HL-60 (cell line): ENCODE data around the gene WDR33.

ENCODE experiments used
- DNase-seq, 2 experiments: peaks; one replicate each; pipeline ENCODE4 v3.0.0-alpha.2; 2010 to 2020; ENCODE audit warnings: low read depth in 1 of 2, low spot score in 1 of 2
- H3K27ac ChIP-seq: fragments of 250-450 bp; sonication (Bioruptor Pico); replicated peaks from 2 replicates; pipeline ENCODE4 v1.5.1; 2020; ENCODE audit warnings: mild to moderate bottlenecking, moderate library complexity
- H3K27me3 ChIP-seq: fragments of 250-450 bp; sonication (Bioruptor Pico); 2 replicates; pipeline ENCODE4 v1.5.1; 2021; ENCODE audit warnings: mild to moderate bottlenecking, moderate library complexity; ENCODE audit not compliant: insufficient read depth, poor library complexity, severe bottlenecking
- H3K4me3 ChIP-seq: replicated peaks from 2 replicates; pipeline ENCODE4 v1.5.1; 2011; ENCODE audit warnings: mild to moderate bottlenecking, control low read depth, low read length; ENCODE audit not compliant: insufficient read depth
- GABPA ChIP-seq: IDR thresholded peaks from 2 replicates; pipeline ENCODE4 v1.6.1; 2012; ENCODE audit warnings: low read depth
- POLR2AphosphoS5 ChIP-seq: IDR thresholded peaks from 2 replicates; pipeline ENCODE4 v1.6.1; 2012; ENCODE audit warnings: low read depth
- SPI1 ChIP-seq: IDR thresholded peaks from 2 replicates; pipeline ENCODE4 v1.6.1; 2012; ENCODE audit warnings: low read depth, mild to moderate bottlenecking, borderline replicate concordance
- TF ChIP-seq, protein P1 (sequence below): IDR thresholded peaks from one replicate; pipeline ENCODE4 v1.5.1; 2011; ENCODE audit warnings: low read length, control low read depth, inconsistent platforms; ENCODE audit not compliant: insufficient read depth
- TF ChIP-seq, protein P2 (sequence below): IDR thresholded peaks from 2 replicates; pipeline ENCODE4 v1.6.1; 2012; ENCODE audit warnings: low read depth; ENCODE audit not compliant: insufficient replicate concordance

WDR33 gene

DNA sequence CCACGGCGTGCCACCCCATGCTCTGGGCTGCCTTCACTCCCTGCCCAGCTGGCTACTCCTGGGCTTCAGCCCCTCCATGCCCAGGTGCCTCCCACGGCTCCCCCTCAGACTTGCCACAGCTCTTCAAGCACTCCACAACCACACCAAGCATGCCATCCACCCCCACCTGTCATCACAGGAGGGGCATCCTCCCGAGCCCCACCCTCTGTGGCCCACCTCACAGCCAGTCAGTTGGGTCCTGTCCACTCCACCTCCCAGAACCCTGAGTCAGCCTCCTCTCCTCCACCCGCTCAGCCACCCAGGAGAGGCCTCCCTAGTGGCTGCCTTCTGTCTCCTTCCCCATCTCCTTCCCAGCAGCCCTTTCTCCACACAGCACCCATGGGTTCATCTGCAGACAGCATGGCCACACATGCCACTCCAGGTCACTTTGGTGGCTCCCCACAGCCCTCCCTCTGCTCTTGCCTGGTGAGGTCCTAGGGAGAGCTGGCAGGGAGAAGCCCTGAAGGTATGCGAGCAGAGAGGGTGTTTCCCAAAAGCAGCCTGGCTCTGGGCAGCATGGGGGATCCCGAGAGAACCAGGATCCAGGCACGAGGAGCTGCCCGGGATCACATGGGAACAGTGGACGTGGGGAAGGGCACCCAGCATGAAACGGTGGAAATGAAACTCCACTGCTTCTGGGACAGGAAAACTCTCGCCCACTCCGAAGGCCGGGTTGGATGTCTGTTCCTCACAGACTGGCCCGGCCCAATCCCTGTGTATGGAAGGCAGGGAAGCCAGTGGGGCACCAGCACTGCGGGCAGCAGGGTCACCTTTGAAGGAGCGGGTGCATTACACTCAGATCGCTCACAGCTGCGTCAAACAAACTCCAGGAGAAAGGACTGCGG is 138.4 kb downstream of the WDR33 start:
- no peak for DNase-seq
- H3K4me3 ChIP-seq = no peak overlapping the region
- peaks cover 33% of the 10 kb centered on the region for H3K27me3 ChIP-seq
- H3K27ac ChIP-seq = no peak overlapping the region
- TF ChIP-seq, protein P1, sequence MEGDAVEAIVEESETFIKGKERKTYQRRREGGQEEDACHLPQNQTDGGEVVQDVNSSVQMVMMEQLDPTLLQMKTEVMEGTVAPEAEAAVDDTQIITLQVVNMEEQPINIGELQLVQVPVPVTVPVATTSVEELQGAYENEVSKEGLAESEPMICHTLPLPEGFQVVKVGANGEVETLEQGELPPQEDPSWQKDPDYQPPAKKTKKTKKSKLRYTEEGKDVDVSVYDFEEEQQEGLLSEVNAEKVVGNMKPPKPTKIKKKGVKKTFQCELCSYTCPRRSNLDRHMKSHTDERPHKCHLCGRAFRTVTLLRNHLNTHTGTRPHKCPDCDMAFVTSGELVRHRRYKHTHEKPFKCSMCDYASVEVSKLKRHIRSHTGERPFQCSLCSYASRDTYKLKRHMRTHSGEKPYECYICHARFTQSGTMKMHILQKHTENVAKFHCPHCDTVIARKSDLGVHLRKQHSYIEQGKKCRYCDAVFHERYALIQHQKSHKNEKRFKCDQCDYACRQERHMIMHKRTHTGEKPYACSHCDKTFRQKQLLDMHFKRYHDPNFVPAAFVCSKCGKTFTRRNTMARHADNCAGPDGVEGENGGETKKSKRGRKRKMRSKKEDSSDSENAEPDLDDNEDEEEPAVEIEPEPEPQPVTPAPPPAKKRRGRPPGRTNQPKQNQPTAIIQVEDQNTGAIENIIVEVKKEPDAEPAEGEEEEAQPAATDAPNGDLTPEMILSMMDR = no peak
- TF ChIP-seq, protein P2, sequence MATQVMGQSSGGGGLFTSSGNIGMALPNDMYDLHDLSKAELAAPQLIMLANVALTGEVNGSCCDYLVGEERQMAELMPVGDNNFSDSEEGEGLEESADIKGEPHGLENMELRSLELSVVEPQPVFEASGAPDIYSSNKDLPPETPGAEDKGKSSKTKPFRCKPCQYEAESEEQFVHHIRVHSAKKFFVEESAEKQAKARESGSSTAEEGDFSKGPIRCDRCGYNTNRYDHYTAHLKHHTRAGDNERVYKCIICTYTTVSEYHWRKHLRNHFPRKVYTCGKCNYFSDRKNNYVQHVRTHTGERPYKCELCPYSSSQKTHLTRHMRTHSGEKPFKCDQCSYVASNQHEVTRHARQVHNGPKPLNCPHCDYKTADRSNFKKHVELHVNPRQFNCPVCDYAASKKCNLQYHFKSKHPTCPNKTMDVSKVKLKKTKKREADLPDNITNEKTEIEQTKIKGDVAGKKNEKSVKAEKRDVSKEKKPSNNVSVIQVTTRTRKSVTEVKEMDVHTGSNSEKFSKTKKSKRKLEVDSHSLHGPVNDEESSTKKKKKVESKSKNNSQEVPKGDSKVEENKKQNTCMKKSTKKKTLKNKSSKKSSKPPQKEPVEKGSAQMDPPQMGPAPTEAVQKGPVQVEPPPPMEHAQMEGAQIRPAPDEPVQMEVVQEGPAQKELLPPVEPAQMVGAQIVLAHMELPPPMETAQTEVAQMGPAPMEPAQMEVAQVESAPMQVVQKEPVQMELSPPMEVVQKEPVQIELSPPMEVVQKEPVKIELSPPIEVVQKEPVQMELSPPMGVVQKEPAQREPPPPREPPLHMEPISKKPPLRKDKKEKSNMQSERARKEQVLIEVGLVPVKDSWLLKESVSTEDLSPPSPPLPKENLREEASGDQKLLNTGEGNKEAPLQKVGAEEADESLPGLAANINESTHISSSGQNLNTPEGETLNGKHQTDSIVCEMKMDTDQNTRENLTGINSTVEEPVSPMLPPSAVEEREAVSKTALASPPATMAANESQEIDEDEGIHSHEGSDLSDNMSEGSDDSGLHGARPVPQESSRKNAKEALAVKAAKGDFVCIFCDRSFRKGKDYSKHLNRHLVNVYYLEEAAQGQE = no peak
- TF ChIP-seq GABPA (no peak), POLR2AphosphoS5 (no peak), SPI1 (no peak)

DNA sequence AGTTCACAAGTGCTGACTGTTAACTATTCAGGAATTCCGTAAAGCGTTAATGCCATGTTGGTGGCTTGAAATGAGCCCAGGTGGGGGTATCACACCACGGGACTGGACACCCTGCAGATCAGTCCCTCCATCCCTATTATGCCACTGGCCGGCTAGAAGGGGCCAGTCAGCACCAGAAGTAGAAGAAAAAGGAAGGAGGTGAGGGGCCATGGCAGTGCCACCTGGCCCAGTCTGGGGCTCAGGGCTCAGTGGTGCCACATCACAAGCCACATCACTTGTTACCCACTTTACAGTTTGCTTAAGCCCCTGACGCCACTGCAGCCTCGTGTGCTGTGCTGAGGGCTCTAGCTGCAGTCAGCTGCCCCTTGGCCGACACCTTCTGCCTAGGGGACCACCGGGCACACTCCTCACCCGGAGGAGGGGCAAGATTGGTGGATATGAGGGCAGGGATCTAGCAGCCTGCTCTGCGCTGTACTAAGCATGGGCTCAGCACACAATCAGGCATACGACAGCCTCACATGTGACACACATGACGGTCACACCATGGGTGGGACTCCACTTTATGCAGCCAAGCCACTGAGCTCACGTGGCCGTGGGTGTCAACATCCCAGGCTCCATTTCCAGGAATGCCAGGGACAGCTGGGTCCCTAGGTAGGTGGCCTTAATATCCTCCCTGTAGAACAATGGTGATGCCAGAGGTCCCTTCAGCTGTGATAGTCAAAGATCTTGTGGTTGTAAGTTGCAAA is 139.2 kb downstream of the WDR33 start:
- no peak for TF ChIP-seq GABPA
- TF ChIP-seq, protein P2 = no peak
- no peak for DNase-seq
- Histone ChIP-seq H3K27me3 (peaks cover 25% of the 10 kb centered on the region), H3K27ac (no peak overlapping the region), H3K4me3 (no peak overlapping the region)

DNA sequence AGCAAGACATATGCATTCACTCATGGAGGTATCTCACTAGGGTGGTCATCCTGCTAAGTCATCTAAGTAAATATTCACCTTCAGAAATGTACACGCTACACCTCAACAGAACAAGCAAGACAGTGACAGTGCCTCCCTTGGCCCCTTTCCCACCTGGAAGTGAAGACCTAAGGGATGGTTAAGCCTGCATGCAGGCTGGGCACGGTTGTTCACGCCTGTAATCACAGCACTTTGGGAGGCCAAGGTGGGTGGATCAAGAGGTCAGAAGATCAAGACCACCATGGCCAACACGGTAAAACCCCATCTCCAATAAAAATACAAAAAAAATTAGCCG is 140.0 kb downstream of the WDR33 start:
- TF ChIP-seq GABPA (no peak), SPI1 (no peak), POLR2AphosphoS5 (no peak)
- TF ChIP-seq, protein P2 = no peak
- TF ChIP-seq, protein P1 = no peak
- DNase-seq = no peak
- H3K4me3 ChIP-seq = no peak overlapping the region
- H3K27ac ChIP-seq = no peak overlapping the region
- peaks cover 25% of the 10 kb centered on the region for H3K27me3 ChIP-seq
